Globus pallidus (tissue), 1 donor: Measurements from ENCODE around the gene CD79A.

Source experiments
- DNase-seq: peaks from one replicate; pipeline ENCODE4 v3.0.0-alpha.2; 2015; ENCODE audit warnings: low spot score

The CD79A gene

GRCh38 chr19:41876847-41877832 is at the start of gene CD79A:
Gene CD79A (plus strand): TSS chr19:41877279. CDS start chr19:41877305, 26 bp downstream.
- DNase-seq, result no peak

- no peak for DNase-seq
Observed at GRCh38 chr19:41837981-41838708, 38.9 kb upstream of the CD79A start.

- DNase-seq, result no peak
Observed at GRCh38 chr19:41839211-41839610, 37.9 kb upstream of the CD79A start.

- DNase-seq, result no peak
Observed at GRCh38 chr19:41843371-41843770, 33.7 kb upstream of the CD79A start.

GRCh38 chr19:41844601-41845000 is 32.5 kb upstream of the CD79A start, which contains the start of gene LYPD4:
Gene LYPD4 (minus strand): TSS chr19:41844683. CDS start chr19:41839285, 5,398 bp downstream.
- DNase-seq, result no peak

GRCh38 chr19:41845001-41845050 is 32.3 kb upstream of the CD79A start, which contains the start of gene DMRTC2:
Gene DMRTC2 (plus strand): TSS chr19:41845042. CDS start chr19:41847429, 2,387 bp downstream.
- no peak for DNase-seq

GRCh38 chr19:41845051-41845590 is 32.0 kb upstream of the CD79A start:
- no peak for DNase-seq

GRCh38 chr19:41847351-41848105 is 29.6 kb upstream of the CD79A start:
- DNase-seq, result no peak

GRCh38 chr19:41848666-41849065 is 28.4 kb upstream of the CD79A start:
- DNase-seq, result no peak

GRCh38 chr19:41849067-41849466 is 28.0 kb upstream of the CD79A start:
- DNase-seq, result no peak

GRCh38 chr19:41850381-41850780 is 26.7 kb upstream of the CD79A start:
- no peak for DNase-seq

GRCh38 chr19:41851456-41851855 is 25.6 kb upstream of the CD79A start:
- DNase-seq, result no peak

GRCh38 chr19:41853344-41853743 is 23.7 kb upstream of the CD79A start:
- DNase-seq, result no peak

GRCh38 chr19:41853768-41854167 is 23.3 kb upstream of the CD79A start:
- DNase-seq, result no peak

- DNase-seq, result no peak
Observed at GRCh38 chr19:41859213-41859617, 17.9 kb upstream of the CD79A start.

- DNase-seq, result peak; percentile 100
Observed at GRCh38 chr19:41859618-41860418, 17.3 kb upstream of the CD79A start, which contains the start of gene RPS19. Gene RPS19 (plus strand): TSS chr19:41860255. CDS start chr19:41860775, 520 bp downstream.

GRCh38 chr19:41860419-41861115 is 16.5 kb upstream of the CD79A start:
- no peak for DNase-seq

- DNase-seq, result no peak
Observed at GRCh38 chr19:41861116-41861768, 15.8 kb upstream of the CD79A start.

- DNase-seq, result no peak
Observed at GRCh38 chr19:41861846-41862245, 15.2 kb upstream of the CD79A start.

GRCh38 chr19:41862445-41862986 is 14.6 kb upstream of the CD79A start:
- no peak for DNase-seq
